Vagina (tissue), 2 donors: Measurements from ENCODE around the gene RIMS3. TPM values are rescaled to one million over a fixed set of nuclear protein-coding genes. Genes with fewer than 3 reads are reported as not detected.

ENCODE experiments used
- DNase-seq, 2 donors: peaks; one replicate each; pipeline ENCODE4 v3.0.0-alpha.2; 2017; ENCODE audit errors: extremely low spot score in 2 of 2
- H3K27ac ChIP-seq: fragments of 200-600 bp; sonication (generic); one replicate; pipeline ENCODE4 v1.5.1; 2019
- H3K27me3 ChIP-seq: fragments of 200-600 bp; sonication (generic); one replicate; pipeline ENCODE4 v1.5.1; 2019
- H3K36me3 ChIP-seq, 2 donors: fragments of 200-600 bp; sonication (generic); one replicate each; pipeline ENCODE4 v1.5.1; 2017 to 2019
- H3K4me1 ChIP-seq: fragments of 200-600 bp; sonication (generic); one replicate; pipeline ENCODE4 v1.5.1; 2019
- H3K4me3 ChIP-seq, 2 donors: fragments of 200-600 bp; sonication (generic); 1 replicate in 1 of 2; 2 replicates in 1 of 2; pipeline ENCODE4 v1.5.1; 2016 to 2019
- H3K9me3 ChIP-seq: fragments of 200-600 bp; sonication (generic); one replicate; pipeline ENCODE4 v1.5.1; 2019
- POLR2A ChIP-seq, 2 donors: fragments of 450-650 bp; IDR thresholded peaks; one replicate each; pipeline ENCODE4 v1.6.1; 2017; ENCODE audit warnings: antibody characterized with exemption in 2 of 2, mild to moderate bottlenecking in 2 of 2, moderate library complexity in 2 of 2
- POLR2AphosphoS5 ChIP-seq, 2 donors: sonication (generic); formaldehyde crosslinking; IDR thresholded peaks; one replicate each; pipeline ENCODE4 v1.9.0; 2017; ENCODE audit warnings: antibody characterized with exemption in 2 of 2, mild to moderate bottlenecking in 2 of 2, low read depth in 1 of 2; ENCODE audit not compliant: insufficient read depth in 1 of 2
- intact Hi-C: fragments of 100-400 bp; cut with DNase I; formaldehyde crosslinking; loops from one replicate; pipeline ENCODE4 v1.15.1; 2023
- total RNA-seq: library from RNA; depleted of rRNA; stranded (reverse); fragments of >200 nt; gene quantifications from one replicate; pipeline ENCODE4 v1.2.3, GENCODE V29; 2016
- TF ChIP-seq, protein P1 (sequence below), 3 experiments: fragments of 450-650 bp in 2 of 3; fragments of 200-600 bp in 1 of 3; sonication (generic) in 1 of 3; IDR thresholded peaks; one replicate each; pipeline ENCODE4 v1.5.1; 2017 to 2019; ENCODE audit warnings: antibody characterized with exemption in 3 of 3, mild to moderate bottlenecking in 2 of 3, moderate library complexity in 2 of 3

The RIMS3 gene
- 4.7 TPM for total RNA-seq

DNA sequence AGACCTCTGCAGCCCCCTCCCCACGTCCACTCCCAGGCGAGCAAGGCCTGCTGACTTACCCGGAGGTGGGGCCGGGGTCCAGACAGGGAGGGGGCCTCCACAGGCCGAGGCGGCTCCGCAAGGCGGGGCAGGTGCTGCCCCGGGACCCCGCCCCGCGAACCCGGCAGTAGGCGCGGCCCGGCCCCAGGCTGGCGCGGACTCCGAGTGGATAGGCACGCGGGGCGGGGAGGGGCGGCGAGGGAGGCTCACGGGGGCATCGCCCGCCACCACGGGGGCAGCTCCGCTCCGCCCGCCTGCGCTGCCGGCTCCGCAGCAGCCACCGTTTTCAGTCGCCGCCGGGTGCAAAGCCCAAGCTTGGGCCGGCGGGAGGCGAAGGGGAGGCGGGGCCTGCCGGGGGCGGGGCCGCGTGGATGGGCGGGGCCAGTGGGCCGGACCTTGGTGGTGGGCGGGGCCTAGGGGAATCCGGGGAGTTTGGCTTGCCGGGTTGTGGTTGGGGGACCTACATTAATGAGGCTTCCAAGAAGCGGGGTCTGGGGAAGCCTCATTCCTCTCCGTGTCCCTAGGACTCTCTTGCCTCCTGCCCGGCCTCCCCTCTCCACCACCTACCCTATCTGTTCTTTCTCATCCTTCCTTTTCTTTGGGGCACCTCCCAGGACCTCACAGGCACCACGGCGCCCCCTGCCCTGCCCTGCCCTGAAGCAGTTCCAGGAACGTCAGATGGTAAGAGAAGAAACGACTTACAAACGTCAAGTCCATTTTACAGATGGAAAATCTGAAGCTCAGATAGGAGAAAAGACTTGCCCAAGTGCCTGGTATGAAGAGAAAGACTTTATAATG lies at the start of gene RIMS3:
Gene RIMS3, minus strand, starts transcription at position 348 of the 837 bp plus-strand sequence. CDS start 23,757 bp downstream, outside the sequence.
- H3K4me1 ChIP-seq: peaks cover 19% of the 10 kb centered on the region

DNA sequence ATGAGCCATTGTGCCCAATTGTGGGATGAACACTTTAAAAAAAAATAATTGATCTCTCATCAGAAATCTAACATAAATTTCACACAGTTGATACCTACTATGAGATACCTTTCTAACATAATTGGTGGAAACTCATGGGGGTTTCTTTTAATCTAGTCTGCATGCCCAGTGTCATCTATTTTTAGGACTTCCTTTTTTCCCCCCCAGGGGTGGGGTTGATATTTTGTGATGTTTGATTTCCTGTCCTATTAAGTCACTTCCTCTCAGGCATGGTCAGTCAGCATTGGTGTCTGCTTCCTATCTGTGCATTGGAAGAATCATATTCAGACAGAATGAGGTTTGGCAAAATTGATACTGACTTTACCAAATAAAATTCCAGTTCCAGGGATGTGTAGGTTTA lies 47.5 kb upstream of the RIMS3 start:
- H3K27me3 ChIP-seq: no peaks in the 10 kb centered on the region
- DNase-seq: no peak
- H3K4me1 ChIP-seq: peaks cover 70% of the 10 kb centered on the region
- intact Hi-C loops: no loop called here
- H3K27ac ChIP-seq: peak overlapping the region; percentile 51
- TF ChIP-seq POLR2A (IDR thresholded peaks at IDR 0.05): no peak
- TF ChIP-seq, protein P1, sequence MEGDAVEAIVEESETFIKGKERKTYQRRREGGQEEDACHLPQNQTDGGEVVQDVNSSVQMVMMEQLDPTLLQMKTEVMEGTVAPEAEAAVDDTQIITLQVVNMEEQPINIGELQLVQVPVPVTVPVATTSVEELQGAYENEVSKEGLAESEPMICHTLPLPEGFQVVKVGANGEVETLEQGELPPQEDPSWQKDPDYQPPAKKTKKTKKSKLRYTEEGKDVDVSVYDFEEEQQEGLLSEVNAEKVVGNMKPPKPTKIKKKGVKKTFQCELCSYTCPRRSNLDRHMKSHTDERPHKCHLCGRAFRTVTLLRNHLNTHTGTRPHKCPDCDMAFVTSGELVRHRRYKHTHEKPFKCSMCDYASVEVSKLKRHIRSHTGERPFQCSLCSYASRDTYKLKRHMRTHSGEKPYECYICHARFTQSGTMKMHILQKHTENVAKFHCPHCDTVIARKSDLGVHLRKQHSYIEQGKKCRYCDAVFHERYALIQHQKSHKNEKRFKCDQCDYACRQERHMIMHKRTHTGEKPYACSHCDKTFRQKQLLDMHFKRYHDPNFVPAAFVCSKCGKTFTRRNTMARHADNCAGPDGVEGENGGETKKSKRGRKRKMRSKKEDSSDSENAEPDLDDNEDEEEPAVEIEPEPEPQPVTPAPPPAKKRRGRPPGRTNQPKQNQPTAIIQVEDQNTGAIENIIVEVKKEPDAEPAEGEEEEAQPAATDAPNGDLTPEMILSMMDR (IDR thresholded peaks at IDR 0.05): no peak
- TF ChIP-seq POLR2AphosphoS5 (IDR thresholded peaks at IDR 0.05; ENCODE audit: insufficient read depth in 1 of 2, low read depth in 1 of 2): peak in 1 of 2 donors; percentile 33
- no peaks in the 10 kb centered on the region for H3K9me3 ChIP-seq
- H3K4me3 ChIP-seq: no peak overlapping the region
- no peaks in the 10 kb centered on the region for H3K36me3 ChIP-seq

More for the DNA sequence above, at the start of gene RIMS3:
- H3K27ac ChIP-seq: peak within 1 kb of the TSS; percentile 52
- H3K4me3 ChIP-seq: peak within 1 kb of the TSS; percentile 61 to 62
- no peaks in the 10 kb centered on the region for H3K9me3 ChIP-seq
- no peaks in the 10 kb centered on the region for H3K27me3 ChIP-seq
- H3K36me3 ChIP-seq: no peaks in the 10 kb centered on the region
- no peak for DNase-seq
- TF ChIP-seq POLR2A (IDR thresholded peaks at IDR 0.05) (no peak), POLR2AphosphoS5 (IDR thresholded peaks at IDR 0.05; ENCODE audit: insufficient read depth in 1 of 2, low read depth in 1 of 2) (no peak)
- TF ChIP-seq, protein P1 (IDR thresholded peaks at IDR 0.05): no peak
- intact Hi-C loops: no loop called here

DNA sequence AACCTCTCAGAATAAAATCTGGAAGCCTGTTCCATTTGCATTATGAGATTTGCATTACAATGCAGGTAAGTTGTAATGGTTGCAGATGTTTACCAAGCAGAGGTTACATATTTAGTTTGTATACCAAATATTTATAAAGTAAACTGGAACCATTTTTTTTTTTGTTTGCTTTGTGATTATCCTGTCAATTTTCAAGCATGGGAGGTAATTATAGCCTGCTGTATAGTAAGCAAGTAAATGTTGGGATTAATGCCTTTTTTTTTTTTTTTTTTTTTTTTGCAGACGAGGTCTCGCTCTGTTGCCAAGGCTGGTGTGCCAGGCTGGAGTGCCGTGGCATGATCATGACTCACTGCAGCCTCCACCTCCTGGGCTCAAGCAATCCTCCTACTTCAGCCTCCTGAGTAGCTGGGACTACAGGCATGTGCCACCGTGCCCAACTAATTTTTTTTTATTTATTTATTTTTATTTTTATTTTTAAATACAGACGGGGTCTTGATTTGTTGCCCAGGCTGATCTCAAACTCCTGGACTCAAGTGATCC lies 47.0 kb upstream of the RIMS3 start:
- intact Hi-C loops: no loop called here
- Histone ChIP-seq H3K27ac (peak overlapping the region; percentile 64), H3K36me3 (no peaks in the 10 kb centered on the region), H3K4me1 (peaks cover 65% of the 10 kb centered on the region), H3K4me3 (no peak overlapping the region), H3K27me3 (no peaks in the 10 kb centered on the region), H3K9me3 (no peaks in the 10 kb centered on the region)
- TF ChIP-seq, protein P1 (IDR thresholded peaks at IDR 0.05): no peak
- TF ChIP-seq POLR2AphosphoS5 (IDR thresholded peaks at IDR 0.05; ENCODE audit: insufficient read depth in 1 of 2, low read depth in 1 of 2) (no peak), POLR2A (IDR thresholded peaks at IDR 0.05) (no peak)
- no peak for DNase-seq

DNA sequence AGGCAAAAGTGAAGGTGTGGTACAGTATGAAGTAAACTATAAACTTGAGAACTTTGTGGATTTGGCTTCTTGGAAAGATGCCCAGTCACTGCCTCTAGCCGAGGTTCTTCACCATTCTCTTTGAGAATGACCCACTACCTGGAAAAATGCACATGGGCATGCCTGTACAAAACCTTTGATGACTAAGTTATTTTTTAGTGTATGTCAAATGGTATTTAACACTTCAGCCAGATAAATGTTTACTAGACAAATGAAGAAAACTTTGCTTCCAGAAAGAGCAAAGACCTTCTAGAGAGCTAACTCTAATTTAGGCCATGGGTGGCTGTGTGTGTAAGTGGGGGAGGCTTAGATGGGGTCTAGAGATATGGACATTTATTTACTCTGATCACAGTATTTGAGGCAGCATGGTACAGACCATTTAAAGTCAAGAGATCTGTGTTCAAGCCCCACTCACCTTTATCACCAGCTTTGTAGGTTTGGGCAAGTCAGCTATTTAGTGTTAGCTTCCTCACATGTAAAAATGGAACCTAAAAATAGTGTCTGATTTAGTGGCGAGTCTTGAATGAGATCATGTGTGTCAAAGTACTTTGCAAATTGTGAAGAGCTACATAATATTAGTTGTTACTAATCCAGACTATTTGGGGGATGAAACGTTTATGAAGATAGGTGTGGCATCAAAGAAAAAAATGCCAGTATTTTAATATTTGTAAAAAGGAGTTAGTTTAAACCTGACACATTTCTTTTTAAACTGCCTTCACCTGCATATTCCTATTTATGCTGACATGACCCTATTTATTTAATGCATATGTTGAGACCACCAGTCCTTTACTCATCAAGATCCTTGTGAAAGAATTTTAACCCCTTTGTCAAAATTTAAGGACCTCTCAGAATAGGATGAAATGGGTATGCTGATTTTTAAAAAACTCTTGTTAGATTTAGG lies 46.3 kb upstream of the RIMS3 start:
- H3K9me3 ChIP-seq: no peaks in the 10 kb centered on the region

More for the DNA sequence above, 46.3 kb upstream of the RIMS3 start:
- Histone ChIP-seq H3K36me3 (no peaks in the 10 kb centered on the region), H3K27me3 (no peaks in the 10 kb centered on the region), H3K4me1 (peaks cover 61% of the 10 kb centered on the region), H3K4me3 (no peak overlapping the region), H3K27ac (peak overlapping the region; percentile 64)
- TF ChIP-seq, protein P1 (IDR thresholded peaks at IDR 0.05): no peak
- peak in 1 of 2 donors; percentile 44 for TF ChIP-seq POLR2AphosphoS5 (IDR thresholded peaks at IDR 0.05; ENCODE audit: insufficient read depth in 1 of 2, low read depth in 1 of 2)
- intact Hi-C loops: no loop called here
- no peak for DNase-seq
